H9 (cell line): ENCODE results near the gene OTOF. TPM values are rescaled to one million over a fixed set of nuclear protein-coding genes. Genes with fewer than 3 reads are reported as not detected.

Experiments
- DNase-seq: peaks from one replicate; pipeline ENCODE4 v3.0.0-alpha.2; 2017
- H2AFZ ChIP-seq: one replicate; pipeline ENCODE4 v1.6.1; 2013; ENCODE audit warnings: mild to moderate bottlenecking, low read length, control low read depth, moderate library complexity
- H2AK5ac ChIP-seq: 2 replicates; pipeline ENCODE4 v1.6.1; 2013; ENCODE audit warnings: low read length, control low read depth, mixed read lengths; ENCODE audit not compliant: insufficient read length
- H2BK120ac ChIP-seq: one replicate; pipeline ENCODE4 v1.6.1; 2013; ENCODE audit warnings: low read depth, mild to moderate bottlenecking, low read length, control low read depth, inconsistent platforms; ENCODE audit not compliant: poor library complexity, severe bottlenecking
- H2BK12ac ChIP-seq: 2 replicates; pipeline ENCODE4 v1.6.1; 2013; ENCODE audit warnings: low read length, control low read depth, mixed read lengths, low read depth; ENCODE audit not compliant: insufficient read length
- H2BK15ac ChIP-seq: 2 replicates; pipeline ENCODE4 v1.6.1; 2013; ENCODE audit warnings: low read depth, low read length, control low read depth
- H2BK20ac ChIP-seq: one replicate; pipeline ENCODE4 v1.6.1; 2013; ENCODE audit warnings: low read depth, mild to moderate bottlenecking, low read length, control low read depth, inconsistent platforms; ENCODE audit not compliant: poor library complexity, severe bottlenecking
- H2BK5ac ChIP-seq: 2 replicates; pipeline ENCODE4 v1.6.1; 2013; ENCODE audit warnings: low read length, control low read depth, mixed read lengths; ENCODE audit not compliant: insufficient read length
- H3K14ac ChIP-seq: 2 replicates; pipeline ENCODE4 v1.6.1; 2013; ENCODE audit warnings: low read length, control low read depth; ENCODE audit not compliant: insufficient read depth
- H3K18ac ChIP-seq: 2 replicates; pipeline ENCODE4 v1.6.1; 2013; ENCODE audit warnings: low read depth, mild to moderate bottlenecking, mixed read lengths, low read length, control low read depth; ENCODE audit not compliant: insufficient read length
- H3K23ac ChIP-seq: 2 replicates; pipeline ENCODE4 v1.6.1; 2013; ENCODE audit warnings: low read length, control low read depth, mixed read lengths, low read depth; ENCODE audit not compliant: insufficient read length
- H3K23me2 ChIP-seq: 2 replicates; pipeline ENCODE4 v1.6.1; 2013; ENCODE audit warnings: low read depth, mild to moderate bottlenecking, mixed read lengths, low read length, control low read depth; ENCODE audit not compliant: insufficient read length, poor library complexity, severe bottlenecking
- H3K27ac ChIP-seq: 2 replicates; pipeline ENCODE4 v1.5.1; 2013; ENCODE audit warnings: low read length, control low read depth, mixed read lengths, low read depth; ENCODE audit not compliant: insufficient read length
- H3K27me3 ChIP-seq: 2 replicates; pipeline ENCODE4 v1.6.1; 2013; ENCODE audit warnings: low read length, control low read depth, inconsistent platforms; ENCODE audit not compliant: insufficient read depth
- H3K4ac ChIP-seq: 2 replicates; pipeline ENCODE4 v1.6.1; 2013; ENCODE audit warnings: low read depth, mild to moderate bottlenecking, control low read depth, inconsistent platforms, low read length, moderate library complexity
- H3K4me1 ChIP-seq: 2 replicates; pipeline ENCODE4 v1.6.1; 2013; ENCODE audit warnings: low read length, control low read depth, inconsistent platforms; ENCODE audit not compliant: insufficient read depth
- H3K4me2 ChIP-seq: 2 replicates; pipeline ENCODE4 v1.6.1; 2013; ENCODE audit warnings: low read length, control low read depth, mixed read lengths; ENCODE audit not compliant: insufficient read length, insufficient read depth
- H3K56ac ChIP-seq: 2 replicates; pipeline ENCODE4 v1.6.1; 2013; ENCODE audit warnings: low read depth, mild to moderate bottlenecking, mixed read lengths, low read length, control low read depth; ENCODE audit not compliant: insufficient read length
- H3K79me1 ChIP-seq: 2 replicates; pipeline ENCODE4 v1.6.1; 2013; ENCODE audit warnings: low read depth, mild to moderate bottlenecking, moderate library complexity, low read length, control low read depth, inconsistent platforms; ENCODE audit not compliant: insufficient read depth, poor library complexity, severe bottlenecking
- H3K79me2 ChIP-seq: 2 replicates; pipeline ENCODE4 v1.6.1; 2013; ENCODE audit warnings: low read length, control low read depth, inconsistent platforms; ENCODE audit not compliant: insufficient read depth
- H3K9ac ChIP-seq: 2 replicates; pipeline ENCODE4 v1.6.1; 2013; ENCODE audit warnings: low read length, control low read depth, mixed read lengths; ENCODE audit not compliant: insufficient read length; ENCODE audit errors: extremely low read depth
- H3K9me3 ChIP-seq: one replicate; pipeline ENCODE4 v1.6.1; 2013; ENCODE audit warnings: low read depth, low read length, inconsistent platforms; ENCODE audit not compliant: control insufficient read depth
- H3T11ph ChIP-seq: one replicate; pipeline ENCODE4 v1.6.1; 2013; ENCODE audit warnings: mild to moderate bottlenecking, low read length, control low read depth, inconsistent platforms
- H4K20me1 ChIP-seq: one replicate; pipeline ENCODE4 v1.6.1; 2013; ENCODE audit not compliant: control insufficient read depth, insufficient read length, insufficient read depth
- H4K5ac ChIP-seq: 2 replicates; pipeline ENCODE4 v1.6.1; 2013; ENCODE audit warnings: low read depth, mild to moderate bottlenecking, mixed read lengths, low read length, control low read depth; ENCODE audit not compliant: insufficient read length
- H4K8ac ChIP-seq: replicated peaks from 2 replicates; pipeline ENCODE4 v1.6.1; 2013; ENCODE audit warnings: low read length, control low read depth, mixed read lengths, low read depth; ENCODE audit not compliant: insufficient read length
- H4K91ac ChIP-seq: 2 replicates; pipeline ENCODE4 v1.6.1; 2013; ENCODE audit warnings: low read depth, mild to moderate bottlenecking, moderate library complexity, mixed read lengths, low read length, control low read depth; ENCODE audit not compliant: insufficient read length
- H3K27ac Mint-ChIP-seq, 3 experiments: 2 replicates in 2 of 3; 3 replicates in 1 of 3; pipeline ENCODE4 v1.8.0; 2020 to 2021; ENCODE audit warnings: mixed read lengths in 3 of 3, mild to moderate bottlenecking in 1 of 3, moderate library complexity in 1 of 3
- H3K27me3 Mint-ChIP-seq: 2 replicates; pipeline ENCODE4 v1.8.0; 2021; ENCODE audit warnings: low read depth, mild to moderate bottlenecking, moderate library complexity, mixed read lengths
- H3K36me3 Mint-ChIP-seq, 3 experiments: 2 replicates in 2 of 3; 3 replicates in 1 of 3; pipeline ENCODE4 v1.8.0; 2020 to 2021; ENCODE audit warnings: low read depth in 3 of 3, mixed read lengths in 3 of 3; ENCODE audit not compliant: insufficient read depth in 1 of 3
- H3K4me1 Mint-ChIP-seq, 2 experiments: 2 replicates each; pipeline ENCODE4 v1.8.0; 2020; ENCODE audit warnings: mixed read lengths in 2 of 2
- H3K4me3 Mint-ChIP-seq, 2 experiments: 2 replicates in 1 of 2; 3 replicates in 1 of 2; pipeline ENCODE4 v1.8.0; 2020 to 2021; ENCODE audit warnings: mild to moderate bottlenecking in 2 of 2, mixed read lengths in 2 of 2, moderate library complexity in 1 of 2
- H3K9me3 Mint-ChIP-seq, 2 experiments: 2 replicates in 1 of 2; 3 replicates in 1 of 2; pipeline ENCODE4 v1.8.0; 2020; ENCODE audit warnings: mild to moderate bottlenecking in 2 of 2, mixed read lengths in 2 of 2, moderate library complexity in 1 of 2
- CTCF ChIP-seq: fragments of 200-600 bp; sonication (generic); conservative IDR thresholded peaks from 3 replicates; pipeline ENCODE4 v1.8.0; 2021; ENCODE audit warnings: antibody characterized with exemption, mild to moderate bottlenecking
- WGBS: extraction: QIAGEN DNeasy Blood & Tissue Kit; methylation state at CpG from one replicate; pipeline ENCODE4 v1.1.7; 2013; ENCODE audit warnings: missing lambda C conversion rate, low lambda C conversion rate, mixed read lengths; ENCODE audit not compliant: insufficient read length; ENCODE audit errors: extremely low coverage; 5-methylcytosine and 5-hydroxymethylcytosine counted together
- total RNA-seq: library from RNA; stranded (reverse); gene quantifications from 2 replicates; pipeline ENCODE4 v1.2.1, GENCODE V29; 2021

The OTOF gene
- total RNA-seq, 1 experiment from 2014 or later = 0.35 TPM

- Histone ChIP-seq H2BK15ac (no peak overlapping the region), H3K23me2 (no peaks in the 10 kb centered on the region), H3K79me1 (no peaks in the 10 kb centered on the region), H2AFZ (no peak overlapping the region), H3K27ac (no peak overlapping the region), H2BK5ac (no peak overlapping the region), H3K79me2 (no peaks in the 10 kb centered on the region), H2BK12ac (no peak overlapping the region), H2AK5ac (no peak overlapping the region), H4K91ac (no peak overlapping the region), H3K9ac (no peak overlapping the region), H4K20me1 (no peaks in the 10 kb centered on the region), H2BK120ac (no peak overlapping the region), H3K56ac (no peak overlapping the region), H4K8ac (no peak overlapping the region), H3K4me2 (no peak overlapping the region), H3K27me3 (no peaks in the 10 kb centered on the region), H3K4ac (no peak overlapping the region), H3K14ac (no peak overlapping the region), H3K4me1 (no peaks in the 10 kb centered on the region), H3T11ph (no peak overlapping the region), H4K5ac (no peak overlapping the region), H2BK20ac (no peak overlapping the region), H3K18ac (no peak overlapping the region), H3K9me3 (no peaks in the 10 kb centered on the region), H3K23ac (no peak overlapping the region)
- TF ChIP-seq CTCF = no peak
- peaks cover 15% of the 10 kb centered on the region for H3K27me3 Mint-ChIP-seq
- no peak overlapping the region for H3K4me3 Mint-ChIP-seq
- H3K27ac Mint-ChIP-seq = no peak overlapping the region
- WGBS = no CpG with 5 or more reads among the region's 5 CpGs
- H3K36me3 Mint-ChIP-seq = no peaks in the 10 kb centered on the region
- DNase-seq = no peak
- 0 out of 4 replicates have a peak, but pooled peaks cover 0 to 2% of the 10 kb centered on the region in 2 experiments for H3K4me1 Mint-ChIP-seq
- no peaks in the 10 kb centered on the region for H3K9me3 Mint-ChIP-seq
Observed at GRCh38 chr2:26515771-26516170, 37.8 kb upstream of the OTOF start.
